ENCODE results near the gene CCDC30. TPM values are rescaled to one million over a fixed set of nuclear protein-coding genes. Genes with fewer than 3 reads are reported as not detected.
A peak's percentile ranks its signal among the peaks of the same experiment; 100 is the strongest.

Gene CCDC30
- total RNA-seq, 2 experiments from 2014 or later, result 1.2 to 1.3 TPM

GRCh38 chr1:42692911-42693310, 229.8 kb downstream of the CCDC30 start:
- H3K9me3 Mint-ChIP-seq, result no peaks in the 10 kb centered on the region
- Histone ChIP-seq H3K4me1 (ENCODE audit: insufficient read depth, low read length) (peaks cover 23% of the 10 kb centered on the region), H3K27ac (ENCODE audit: low read depth in 1 of 2, low read length in 2 of 2) (no peak overlapping the region), H3K4me3 (ENCODE audit: low read length) (no peak overlapping the region), H3K9me3 (ENCODE audit: control insufficient read depth in 1 of 2, insufficient read depth in 1 of 2, low read length in 2 of 2) (no peaks in the 10 kb centered on the region), H3K27me3 (ENCODE audit: control insufficient read depth in 1 of 2, insufficient read depth in 2 of 2, low read length in 2 of 2) (no peaks in the 10 kb centered on the region), H3K36me3 (ENCODE audit: insufficient read depth, low read length) (peaks cover 45% of the 10 kb centered on the region)
- CTCF ChIA-PET, result interaction anchor here (0.7 kb wide), 1 partner anchor 35 kb away, joined by 3 read pairs; the partner anchor contains the start of gene PPIH
- no peaks in the 10 kb centered on the region for H3K27me3 Mint-ChIP-seq
- peak overlapping the region; percentile 35 for H3K27ac Mint-ChIP-seq
- no peak for TF ChIP-seq CTCF (IDR thresholded peaks at IDR 0.05)
- H3K4me3 Mint-ChIP-seq, result no peak overlapping the region
- POLR2A ChIA-PET, result interaction anchor here (4.7 kb wide), 1 partner anchor 11 kb away, joined by 37 read pairs; the partner anchor contains the start of gene YBX1
- ATAC-seq (ENCODE audit: poor library complexity) (no peak), DNase-seq (no peak)
- H3K4me1 Mint-ChIP-seq (ENCODE audit: low read depth), result peaks cover 80% of the 10 kb centered on the region
- H3K36me3 Mint-ChIP-seq (ENCODE audit: low read depth), result peaks cover 66% of the 10 kb centered on the region
- intact Hi-C loops (cut with DNase I, micrococcal nuclease), result loop anchor here in 1 of 2 experiments (10.0 kb wide), 1 partner anchor 48 kb away; no protein-coding TSS in a partner anchor

GRCh38 chr1:42698081-42698813, 235.2 kb downstream of the CCDC30 start:
- Mint-ChIP-seq H3K9me3 (no peaks in the 10 kb centered on the region), H3K27ac (no peak overlapping the region), H3K36me3 (ENCODE audit: low read depth) (peaks cover 99% of the 10 kb centered on the region), H3K4me1 (ENCODE audit: low read depth) (peaks cover 29% of the 10 kb centered on the region), H3K4me3 (no peak overlapping the region), H3K27me3 (no peaks in the 10 kb centered on the region)
- no peaks in the 10 kb centered on the region for H3K27me3 ChIP-seq (ENCODE audit: control insufficient read depth in 1 of 2, insufficient read depth in 2 of 2, low read length in 2 of 2)
- H3K4me3 ChIP-seq (ENCODE audit: low read length), result no peak overlapping the region
- peaks cover 85% of the 10 kb centered on the region for H3K36me3 ChIP-seq (ENCODE audit: insufficient read depth, low read length)
- no peaks in the 10 kb centered on the region for H3K4me1 ChIP-seq (ENCODE audit: insufficient read depth, low read length)
- no peak overlapping the region for H3K27ac ChIP-seq (ENCODE audit: low read depth in 1 of 2, low read length in 2 of 2)
- no peaks in the 10 kb centered on the region for H3K9me3 ChIP-seq (ENCODE audit: control insufficient read depth in 1 of 2, insufficient read depth in 1 of 2, low read length in 2 of 2)
- intact Hi-C loops (cut with DNase I, micrococcal nuclease), result loop anchor here in 1 of 2 experiments (10.0 kb wide), 1 partner anchor 53 kb away; no protein-coding TSS in a partner anchor
- no peak for ATAC-seq (ENCODE audit: poor library complexity)
- POLR2A ChIA-PET, result interaction anchor here (1.4 kb wide), 1 partner anchor 16 kb away, joined by 6 read pairs; the partner anchor contains the start of gene YBX1
- DNase-seq, result no peak
- CTCF ChIA-PET, result no interaction called here
- TF ChIP-seq CTCF (IDR thresholded peaks at IDR 0.05), result no peak

- Histone ChIP-seq H3K36me3 (ENCODE audit: insufficient read depth, low read length) (peaks cover 90% of the 10 kb centered on the region), H3K9me3 (ENCODE audit: control insufficient read depth in 1 of 2, insufficient read depth in 1 of 2, low read length in 2 of 2) (no peaks in the 10 kb centered on the region), H3K27me3 (ENCODE audit: control insufficient read depth in 1 of 2, insufficient read depth in 2 of 2, low read length in 2 of 2) (no peaks in the 10 kb centered on the region), H3K27ac (ENCODE audit: low read depth in 1 of 2, low read length in 2 of 2) (no peak overlapping the region), H3K4me3 (ENCODE audit: low read length) (no peak overlapping the region), H3K4me1 (ENCODE audit: insufficient read depth, low read length) (no peaks in the 10 kb centered on the region)
- POLR2A ChIA-PET, result interaction anchor here (1.1 kb wide), 1 partner anchor 66 kb away, joined by 3 read pairs; no protein-coding TSS in a partner anchor
- Mint-ChIP-seq H3K9me3 (no peaks in the 10 kb centered on the region), H3K4me3 (no peak overlapping the region), H3K27ac (peak overlapping the region; percentile 64), H3K27me3 (no peaks in the 10 kb centered on the region), H3K4me1 (ENCODE audit: low read depth) (peaks cover 11% of the 10 kb centered on the region), H3K36me3 (ENCODE audit: low read depth) (peaks cover 98% of the 10 kb centered on the region)
- CTCF ChIA-PET, result no interaction called here
- DNase-seq (no peak), ATAC-seq (ENCODE audit: poor library complexity) (no peak)
- intact Hi-C loops (cut with DNase I, micrococcal nuclease), result no loop called here
- TF ChIP-seq CTCF (IDR thresholded peaks at IDR 0.05), result no peak
Observed at GRCh38 chr1:42700006-42700405, 236.9 kb downstream of the CCDC30 start.

Data from CD4-positive, alpha-beta T cell (primary cell).